Right cardiac atrium (tissue), 5 donors: ENCODE data around the gene PLXND1. TPM values are rescaled to one million over a fixed set of nuclear protein-coding genes. Genes with fewer than 3 reads are reported as not detected.

Source experiments
- ATAC-seq, 2 donors: fragments of 200-7000 bp; cut with Tn5 transposase; one replicate each; pipeline versions ENCODE4 v1.8.0 to v1.9.1; 2020; ENCODE audit warnings: moderate library complexity in 2 of 2, mild to moderate bottlenecking in 1 of 2
- DNase-seq, 3 donors: peaks; one replicate each; pipeline ENCODE4 v3.0.0-alpha.2; 2020
- H3K27ac ChIP-seq: one replicate; pipeline ENCODE4 v1.5.1; 2013; ENCODE audit warnings: mild to moderate bottlenecking, low read length, control low read depth, moderate library complexity
- H3K27me3 ChIP-seq: one replicate; pipeline ENCODE4 v1.6.1; 2013; ENCODE audit not compliant: control insufficient read depth, insufficient read depth
- H3K4me1 ChIP-seq: one replicate; pipeline ENCODE4 v1.6.1; 2013; ENCODE audit warnings: low read length; ENCODE audit not compliant: control insufficient read depth, insufficient read depth
- H3K4me3 ChIP-seq: one replicate; pipeline ENCODE4 v1.5.1; 2013; ENCODE audit warnings: low read length, control low read depth
- H3K9me3 ChIP-seq: one replicate; pipeline ENCODE4 v1.6.1; 2013; ENCODE audit warnings: low read length; ENCODE audit not compliant: control insufficient read depth
- WGBS: extraction: QIAGEN DNeasy Blood & Tissue Kit; methylation state at CpG from one replicate; pipeline ENCODE4 v1.1.7; 2013; 5-methylcytosine and 5-hydroxymethylcytosine counted together
- intact Hi-C, 4 donors: fragments of 100-400 bp; cut with DNase I; formaldehyde crosslinking; loops; one replicate each; pipeline versions ENCODE4 v1.11.0 to v1.14.0; 2022 to 2023
- polyA plus RNA-seq: library from polyadenylated mRNA; stranded (reverse); fragments of 200-250 nt; gene quantifications from one replicate; pipeline ENCODE4 v1.2.3, GENCODE V29; 2013
- total RNA-seq, 4 donors: library from RNA; stranded (reverse); fragmentation: NEBNext Ultra II Directional; extraction: Animal tissue kit (Norgen Biotek cat#: 25700); gene quantifications; one replicate each; pipeline ENCODE4 v1.2.1, GENCODE V29; 2021
- donor health status: healthy with polysubstance abuse.
- donor health status: DM: no; HTN: yes; CAD: no.
- donor health status: DM: no; HTN: no; CAD: no.
- donor health status: DM: no; HTN: yes; CAD: no; lungs with severe emphysema.
- donor health status: DM: yes; HTN: yes; CAD: no.

PLXND1 gene
- total and polyA plus RNA-seq, 5 donors: 75.4 to 102 (median 89.4) TPM

DNA sequence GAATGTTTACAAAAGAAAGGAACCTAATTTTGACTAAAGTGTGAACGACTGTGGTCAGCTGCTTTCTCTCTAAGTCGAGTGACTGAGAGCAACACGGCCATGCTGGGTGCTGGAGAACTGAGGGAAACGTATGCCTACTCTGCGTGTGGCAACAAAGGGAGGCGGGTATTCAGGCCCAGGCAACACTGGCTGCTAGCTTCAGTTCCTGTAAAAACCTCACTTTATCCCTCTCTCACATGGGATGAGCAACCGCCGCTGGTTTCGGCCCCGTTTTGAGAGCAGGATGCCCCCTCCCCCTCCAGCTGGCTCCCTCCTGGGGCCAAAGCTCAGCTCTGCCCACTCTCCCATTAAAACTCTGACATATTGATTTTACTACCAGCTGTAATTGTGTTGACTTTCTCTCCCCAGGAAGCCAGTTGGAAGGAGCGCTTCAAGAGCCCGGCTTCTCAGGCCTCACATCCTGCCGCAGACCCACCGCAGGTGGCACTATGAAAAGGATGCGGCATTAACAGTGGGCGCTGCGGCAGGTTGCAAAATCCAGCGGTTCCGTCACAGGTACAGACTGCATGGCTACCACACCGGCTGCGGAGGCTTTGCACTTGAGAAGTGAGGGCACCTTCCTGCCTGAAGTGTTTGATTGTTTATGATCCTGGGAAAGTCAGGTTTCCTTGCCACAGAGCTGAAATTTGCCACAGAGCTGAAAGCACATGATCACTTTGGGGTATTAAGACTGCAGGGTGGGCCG lies 12.7 kb downstream of the PLXND1 start:
- Histone ChIP-seq H3K27me3 (no peaks in the 10 kb centered on the region), H3K4me3 (no peak overlapping the region), H3K9me3 (no peaks in the 10 kb centered on the region), H3K4me1 (peaks cover 36% of the 10 kb centered on the region), H3K27ac (peak overlapping the region; percentile 78)
- ATAC-seq: no peak
- peak in 1 of 3 donors; percentile 70 for DNase-seq
- intact Hi-C loops: no loop called here
- WGBS: 50% methylated on average over 22 of the region's 22 CpGs

DNA sequence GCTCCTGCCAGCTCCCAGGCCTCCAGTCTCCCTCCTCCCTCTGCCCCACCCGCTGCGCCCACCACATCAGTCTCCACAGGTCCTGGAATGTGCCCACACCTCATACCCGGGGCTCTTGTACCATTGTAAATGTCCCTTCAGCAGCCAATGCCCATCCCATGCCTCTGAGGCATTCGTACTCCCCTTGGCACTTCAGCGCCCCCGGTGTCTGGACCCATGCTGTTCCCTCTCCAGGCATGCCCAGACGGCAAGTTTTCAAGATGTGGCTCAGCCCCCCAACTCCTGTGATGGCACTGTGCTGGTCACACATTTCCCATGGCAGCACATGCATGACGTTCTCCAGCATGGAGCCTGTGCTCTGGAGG lies 13.3 kb downstream of the PLXND1 start:
- Histone ChIP-seq H3K27me3 (no peaks in the 10 kb centered on the region), H3K9me3 (no peaks in the 10 kb centered on the region), H3K4me1 (peaks cover 32% of the 10 kb centered on the region), H3K4me3 (no peak overlapping the region), H3K27ac (peak overlapping the region; percentile 78)
- intact Hi-C loops: no loop called here
- ATAC-seq (no peak), DNase-seq (peak in 1 of 3 donors; percentile 65)
- 54% methylated on average over 8 of the region's 8 CpGs for WGBS

DNA sequence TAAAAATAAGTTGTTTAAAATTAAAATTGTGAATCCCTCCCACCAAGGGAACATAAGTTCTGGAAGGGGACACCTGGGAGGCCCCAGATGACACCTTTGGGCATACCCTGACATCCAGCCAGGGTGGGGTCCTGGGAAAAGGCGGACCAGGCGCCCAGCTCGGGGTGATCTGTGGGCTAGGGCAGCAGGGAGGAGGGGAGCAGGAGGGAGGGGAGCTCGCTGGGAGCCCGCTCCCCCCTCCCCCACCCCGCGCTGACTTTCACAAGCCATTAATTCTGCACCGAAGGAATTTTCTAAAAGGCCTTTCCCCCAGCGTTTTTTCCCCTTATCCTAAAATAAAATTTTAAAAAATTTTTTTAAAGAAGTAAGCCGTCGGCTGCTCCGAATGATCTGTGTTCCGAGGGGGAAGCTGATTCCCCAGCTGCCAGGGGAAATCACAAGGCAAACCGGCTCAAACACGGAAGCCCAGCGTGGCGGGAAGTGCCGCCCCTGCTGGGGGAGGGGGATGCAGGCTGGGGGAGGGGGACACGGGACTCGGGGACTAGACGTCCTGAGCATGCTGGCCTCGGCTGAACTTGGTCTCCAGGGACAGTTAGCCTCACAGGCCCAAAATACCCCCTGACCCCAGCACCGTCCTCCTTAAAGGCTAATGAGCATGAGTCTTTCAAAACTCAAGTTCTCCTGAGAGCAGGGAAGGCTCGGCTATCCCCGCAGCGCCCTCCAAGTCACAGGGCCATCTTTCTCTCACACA lies 13.9 kb downstream of the PLXND1 start:
- Histone ChIP-seq H3K27me3 (no peaks in the 10 kb centered on the region), H3K4me1 (peaks cover 26% of the 10 kb centered on the region), H3K27ac (peak overlapping the region; percentile 78), H3K4me3 (no peak overlapping the region), H3K9me3 (no peaks in the 10 kb centered on the region)
- 21% methylated on average over 26 of the region's 26 CpGs for WGBS
- ATAC-seq (peak; percentile 3 to 12), DNase-seq (peak; percentile 82 to 93 (median 91))
- intact Hi-C loops: no loop called here

DNA sequence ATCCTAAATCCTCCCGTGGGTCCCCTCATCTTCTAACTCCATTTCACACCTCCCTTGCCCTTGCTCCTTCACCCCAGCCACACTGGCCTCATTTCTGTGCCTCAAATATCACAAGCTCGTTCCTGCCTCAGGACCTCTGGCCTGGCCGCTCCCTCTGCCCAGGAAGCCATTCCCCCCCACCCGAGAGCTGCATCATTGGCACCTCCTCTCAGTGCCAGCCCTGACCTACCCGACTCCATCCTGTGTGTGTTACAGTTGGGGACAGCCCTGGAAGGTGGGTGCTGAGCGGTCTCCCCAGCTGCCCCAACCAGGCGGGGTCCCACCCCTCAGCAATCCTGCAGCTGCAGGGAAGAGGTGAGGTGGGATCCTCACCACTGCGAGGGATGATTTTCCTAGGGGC lies 14.5 kb downstream of the PLXND1 start:
- H3K27ac ChIP-seq: peak overlapping the region; percentile 46
- DNase-seq (peak in 1 of 3 donors; percentile 57), ATAC-seq (no peak)
- H3K4me1 ChIP-seq: peaks cover 21% of the 10 kb centered on the region
- H3K4me3 ChIP-seq: no peak overlapping the region
- intact Hi-C loops: no loop called here
- no peaks in the 10 kb centered on the region for H3K9me3 ChIP-seq
- H3K27me3 ChIP-seq: no peaks in the 10 kb centered on the region
- 56% methylated on average over 8 of the region's 8 CpGs for WGBS

DNA sequence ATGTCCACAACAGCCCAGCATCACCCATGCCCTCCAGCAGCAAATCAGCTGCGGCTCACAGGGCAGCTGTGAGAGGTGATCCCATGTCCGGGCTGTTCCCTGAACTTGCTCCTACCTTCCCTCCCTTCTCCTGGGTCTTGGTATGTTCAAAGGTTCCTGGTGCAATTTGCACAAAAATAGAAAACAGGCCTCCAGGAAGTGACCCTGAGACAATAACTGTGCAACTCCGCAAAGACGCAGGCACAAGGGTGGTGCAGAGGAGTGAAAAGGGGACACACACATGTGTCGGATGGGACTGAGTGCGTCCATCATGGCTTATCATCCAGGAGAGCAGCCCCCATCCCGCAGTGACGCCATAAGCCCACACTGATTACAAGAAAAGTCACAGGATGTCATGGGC lies 16.3 kb downstream of the PLXND1 start:
- ATAC-seq (no peak), DNase-seq (peak in 1 of 3 donors; percentile 29)
- WGBS: 48% methylated on average over 8 of the region's 8 CpGs
- no peaks in the 10 kb centered on the region for H3K9me3 ChIP-seq
- intact Hi-C loops: no loop called here
- no peaks in the 10 kb centered on the region for H3K27me3 ChIP-seq
- peaks cover 15% of the 10 kb centered on the region for H3K4me1 ChIP-seq
- H3K27ac ChIP-seq: peak overlapping the region; percentile 25
- no peak overlapping the region for H3K4me3 ChIP-seq

DNA sequence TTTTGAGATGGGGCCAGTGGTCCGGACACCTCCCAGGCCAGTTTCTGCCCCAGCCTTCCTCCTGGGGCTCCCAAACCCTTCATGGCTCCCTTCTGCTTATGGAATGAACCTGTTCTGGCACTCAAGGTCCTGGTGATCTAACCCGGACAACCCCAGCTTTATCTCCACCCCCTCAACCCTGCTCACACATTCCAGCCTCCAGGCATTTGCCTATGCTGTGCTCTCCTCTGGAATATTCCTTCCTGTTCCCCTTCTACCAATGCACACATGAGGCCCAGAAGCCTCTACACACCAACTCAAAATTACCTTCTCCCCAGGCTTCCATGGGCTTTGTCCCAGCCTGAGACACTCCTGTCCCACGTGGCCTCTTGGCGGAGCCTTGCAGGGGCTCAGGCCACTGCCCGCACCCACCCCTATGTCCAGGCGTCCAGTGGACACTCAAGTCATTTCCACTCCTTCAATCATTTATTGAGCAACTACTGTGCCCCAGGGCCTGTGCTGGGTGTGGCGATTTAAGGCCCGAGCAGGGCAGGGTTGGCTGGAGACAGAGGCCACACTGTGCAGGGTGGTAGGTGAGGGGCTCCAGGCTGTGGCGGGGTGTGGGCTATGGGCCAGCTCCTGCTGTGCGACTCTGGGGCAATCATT lies 18.8 kb downstream of the PLXND1 start:
- intact Hi-C loops: no loop called here
- DNase-seq (peak in 1 of 3 donors; percentile 52), ATAC-seq (no peak)
- Histone ChIP-seq H3K9me3 (no peaks in the 10 kb centered on the region), H3K27me3 (no peaks in the 10 kb centered on the region), H3K4me1 (peaks cover 5% of the 10 kb centered on the region), H3K4me3 (no peak overlapping the region), H3K27ac (peak overlapping the region; percentile 11)
- 75% methylated on average over 10 of the region's 10 CpGs for WGBS

DNA sequence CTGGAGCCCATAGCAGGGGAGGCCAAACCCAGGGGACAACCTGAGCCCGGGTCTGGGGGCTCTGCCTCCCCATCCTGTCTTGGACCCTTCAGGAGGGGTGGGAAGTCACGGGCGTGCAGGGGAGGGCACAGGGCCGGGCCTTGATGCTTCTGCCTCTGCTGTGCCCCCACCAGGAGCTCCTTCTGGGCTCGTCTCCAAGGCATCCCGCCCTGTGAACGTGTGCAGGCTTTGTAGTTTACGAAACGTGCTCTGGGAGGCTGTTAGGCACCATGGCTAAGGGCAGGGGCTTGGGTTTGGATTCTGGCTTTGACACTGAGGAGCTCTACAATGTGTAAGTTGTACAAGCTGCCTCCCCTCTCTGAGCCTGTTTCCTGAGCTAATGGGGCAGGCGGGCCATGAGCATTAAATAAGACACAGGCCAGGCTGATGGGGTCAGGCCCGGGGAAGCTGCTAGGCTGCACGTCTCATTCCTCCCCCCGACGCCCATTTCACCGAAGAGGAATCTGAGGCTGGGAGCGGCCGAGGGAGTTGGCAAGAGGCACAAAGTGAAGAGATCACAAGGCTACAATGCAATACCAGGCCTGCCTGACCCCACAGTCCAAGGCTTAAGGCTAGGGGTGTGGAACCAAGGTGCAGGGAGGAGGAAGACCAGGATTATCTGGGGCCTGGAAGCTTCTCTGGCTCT lies 19.6 kb downstream of the PLXND1 start:
- ATAC-seq: peak; percentile 18 to 63
- Histone ChIP-seq H3K4me3 (no peak overlapping the region), H3K27me3 (no peaks in the 10 kb centered on the region), H3K4me1 (peaks cover 3% of the 10 kb centered on the region), H3K9me3 (no peaks in the 10 kb centered on the region), H3K27ac (peak overlapping the region; percentile 11)
- DNase-seq: peak in 2 of 3 donors; percentile 62 to 75
- 55% methylated on average over 17 of the region's 17 CpGs for WGBS
- intact Hi-C loops: no loop called here

DNA sequence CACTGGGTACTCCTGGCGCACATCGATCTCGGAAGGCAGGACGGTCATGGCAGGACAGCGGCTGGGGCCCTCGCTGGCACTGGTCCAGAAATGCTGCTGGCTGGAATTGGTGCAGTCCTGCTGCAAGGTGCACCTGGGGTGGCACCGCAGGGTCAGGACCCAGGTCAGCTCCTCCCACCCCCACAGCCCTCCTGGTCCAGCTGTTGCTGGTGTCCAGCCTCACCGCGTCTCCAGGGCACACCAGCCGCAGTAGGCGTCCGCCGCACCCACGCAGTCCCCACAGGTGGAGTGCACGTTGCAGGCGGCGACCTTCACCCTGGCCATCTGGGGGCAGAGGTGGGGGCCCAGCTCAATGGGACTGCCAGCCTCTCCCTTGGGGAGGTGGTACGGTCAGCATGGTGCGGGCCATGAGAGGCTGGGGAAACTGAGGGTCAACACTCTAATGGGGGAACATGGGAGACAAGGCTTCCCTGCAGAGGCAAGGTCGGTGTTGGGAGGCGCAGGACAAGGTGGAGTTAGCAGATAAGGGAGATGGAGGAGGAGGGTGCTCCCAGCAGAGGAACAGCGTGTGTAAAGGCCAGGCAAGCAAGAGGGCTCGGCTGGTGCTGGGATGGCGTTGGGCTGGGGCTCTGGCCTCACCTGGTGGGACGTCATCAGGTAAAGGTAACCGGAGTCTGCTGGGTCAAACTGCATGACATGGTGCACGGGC lies 20.4 kb downstream of the PLXND1 start:
- ATAC-seq (no peak), DNase-seq (peak in 1 of 3 donors; percentile 65)
- H3K9me3 ChIP-seq: no peaks in the 10 kb centered on the region
- 93% methylated on average over 27 of the region's 27 CpGs for WGBS
- no peak overlapping the region for H3K27ac ChIP-seq
- H3K27me3 ChIP-seq: no peaks in the 10 kb centered on the region
- H3K4me3 ChIP-seq: no peak overlapping the region
- intact Hi-C loops: no loop called here
- peaks cover 2% of the 10 kb centered on the region for H3K4me1 ChIP-seq

DNA sequence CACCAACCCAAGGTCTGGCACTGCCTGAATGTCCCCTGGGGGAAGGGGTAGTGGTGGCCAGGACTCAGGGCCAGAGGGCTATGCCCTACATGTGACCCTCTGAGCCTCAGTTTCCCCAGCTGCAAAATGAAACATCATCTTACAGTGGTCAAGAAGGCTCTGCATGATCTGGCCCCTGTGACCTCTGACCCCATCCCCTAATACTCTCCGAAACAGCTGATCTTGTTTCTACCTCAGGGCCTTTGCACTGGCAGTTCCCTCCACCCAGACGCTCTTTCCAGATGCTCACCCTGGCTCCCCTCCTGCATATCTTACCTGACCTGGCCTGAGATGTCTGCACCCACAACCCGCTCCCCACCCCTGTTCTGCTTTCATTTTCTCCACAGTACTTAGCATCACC lies 21.8 kb downstream of the PLXND1 start:
- DNase-seq (no peak), ATAC-seq (no peak)
- H3K9me3 ChIP-seq: no peaks in the 10 kb centered on the region
- 90% methylated on average over 3 of the region's 3 CpGs for WGBS
- H3K27me3 ChIP-seq: no peaks in the 10 kb centered on the region
- H3K4me1 ChIP-seq: no peaks in the 10 kb centered on the region
- H3K4me3 ChIP-seq: no peak overlapping the region
- no peak overlapping the region for H3K27ac ChIP-seq
- intact Hi-C loops: no loop called here

DNA sequence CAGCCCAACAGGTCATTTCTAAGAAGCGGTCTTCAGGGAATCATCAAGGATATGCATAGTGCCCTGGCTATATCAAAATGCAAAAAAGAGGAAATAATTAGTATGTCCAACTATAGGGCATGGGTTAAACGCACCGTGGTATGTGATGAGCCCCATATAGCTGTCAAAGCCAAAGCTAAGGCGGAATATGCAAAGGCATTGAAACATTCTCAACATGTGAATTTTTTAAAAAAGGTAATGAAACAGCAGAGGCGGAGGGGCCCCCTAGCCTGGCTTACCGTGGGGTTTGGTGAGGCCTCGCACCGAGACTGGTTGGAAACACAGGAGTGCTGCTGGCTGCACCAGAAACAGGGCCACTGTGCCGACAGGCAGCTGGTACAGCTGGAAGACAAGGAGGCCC lies 23.2 kb downstream of the PLXND1 start:
- no peak overlapping the region for H3K4me3 ChIP-seq
- no peak for DNase-seq
- intact Hi-C loops: no loop called here
- H3K27ac ChIP-seq: no peak overlapping the region
- no peaks in the 10 kb centered on the region for H3K9me3 ChIP-seq
- no peak for ATAC-seq
- no peaks in the 10 kb centered on the region for H3K4me1 ChIP-seq
- H3K27me3 ChIP-seq: no peaks in the 10 kb centered on the region
- 90% methylated on average over 9 of the region's 9 CpGs for WGBS
